Upper lobe of left lung (tissue), 4 donors: ENCODE measurements around the gene METTL13.

ENCODE experiments used
- POLR2A ChIP-seq, 4 donors: fragments of 450-650 bp; IDR thresholded peaks; one replicate each; pipeline ENCODE4 v1.5.1; 2016 to 2017; ENCODE audit warnings: antibody characterized with exemption in 4 of 4, mild to moderate bottlenecking in 2 of 4
- POLR2AphosphoS5 ChIP-seq, 2 donors: sonication (generic); formaldehyde crosslinking; IDR thresholded peaks; one replicate each; pipeline ENCODE4 v1.5.1; 2017; ENCODE audit warnings: antibody characterized with exemption in 2 of 2

DNA sequence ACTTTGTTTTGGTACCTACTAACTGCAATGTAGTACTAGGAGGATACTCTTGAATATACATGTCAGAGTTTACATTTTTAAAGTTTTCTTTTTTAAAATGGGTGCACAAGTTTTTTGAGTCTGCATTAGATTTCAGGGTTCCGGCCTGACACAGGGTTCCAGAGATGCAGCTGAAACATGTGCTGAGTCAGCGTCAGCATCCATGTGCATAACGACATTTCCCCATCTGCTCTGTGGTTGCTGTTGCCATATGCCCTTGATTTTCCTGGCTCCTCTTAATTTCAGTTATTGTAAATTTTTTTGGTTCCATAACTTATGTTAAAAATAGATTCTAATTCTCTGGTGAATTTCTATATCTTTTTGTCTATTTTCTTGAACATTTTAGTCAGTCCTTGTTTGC lies 12.3 kb upstream of the METTL13 start:
- TF ChIP-seq POLR2AphosphoS5 (IDR thresholded peaks at IDR 0.05) = no peak
- no peak for TF ChIP-seq POLR2A (IDR thresholded peaks at IDR 0.05)
